GM18507 (cell line): ENCODE measurements around the gene BCAT1.
A peak's percentile ranks its signal among the peaks of the same experiment; 100 is the strongest.

Experiments used
- DNase-seq: peaks from one replicate; pipeline ENCODE4 v3.0.0; 2011; ENCODE audit warnings: low read depth; ENCODE audit not compliant: insufficient read length; ENCODE audit errors: extremely low spot score
- FAIRE-seq: peaks from 2 replicates; lab custom pipeline; 2011; peaks lifted over from hg19 to GRCh38; lab: Jason Lieb, UNC

The BCAT1 gene

DNA sequence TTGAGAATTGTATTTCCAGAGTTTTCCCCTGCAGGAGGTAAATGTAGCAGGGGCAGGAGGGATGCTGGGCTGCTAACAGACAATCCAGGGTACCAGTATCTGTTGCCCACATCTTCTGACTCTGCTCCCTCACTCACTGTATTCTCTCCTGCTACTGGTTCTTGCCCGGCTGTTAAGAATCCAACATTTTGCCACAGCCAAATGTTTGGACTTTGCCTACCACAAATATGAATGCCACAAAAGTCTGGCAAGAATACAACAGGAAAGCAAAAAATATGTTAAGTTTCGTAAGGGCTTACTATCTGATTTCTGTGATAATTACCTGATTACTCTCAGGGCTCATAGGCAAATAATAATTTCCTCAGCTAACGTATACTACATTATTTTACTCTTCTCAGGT is 160.0 kb downstream of the BCAT1 start:
- FAIRE-seq = no peak

DNA sequence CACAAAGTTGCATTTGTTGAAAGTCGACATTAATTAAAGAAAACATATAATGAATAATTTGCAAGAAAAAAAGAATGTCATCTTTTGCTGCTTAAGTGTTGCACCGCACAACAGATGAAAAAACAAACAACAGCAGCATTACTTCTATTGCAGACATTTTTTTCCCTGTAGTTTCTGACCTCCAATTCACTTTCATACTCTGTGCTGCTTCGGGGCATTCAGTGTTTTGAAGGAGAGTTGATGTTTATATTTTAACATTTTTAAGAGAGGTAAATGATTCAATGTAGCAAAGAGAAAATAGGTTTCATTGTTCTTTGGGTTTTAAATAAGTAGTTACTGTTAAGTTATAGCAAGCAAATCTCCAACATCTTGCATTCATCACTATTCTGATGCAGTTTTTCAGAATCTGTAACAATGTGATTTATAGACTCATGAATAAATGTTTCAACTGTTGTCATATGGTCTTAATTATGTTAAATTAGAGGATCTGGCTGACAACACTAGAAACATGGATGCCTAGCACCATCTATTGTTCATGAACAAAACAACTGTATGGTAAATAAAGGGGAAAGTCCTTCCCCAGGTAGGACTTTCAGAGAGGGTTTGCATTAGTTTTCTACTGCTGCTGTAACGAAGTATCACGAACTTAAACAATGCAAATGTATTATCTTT is 168.1 kb downstream of the BCAT1 start:
- FAIRE-seq = no peak

More for the DNA sequence above, 160.0 kb downstream of the BCAT1 start:
- DNase-seq = no peak

DNA sequence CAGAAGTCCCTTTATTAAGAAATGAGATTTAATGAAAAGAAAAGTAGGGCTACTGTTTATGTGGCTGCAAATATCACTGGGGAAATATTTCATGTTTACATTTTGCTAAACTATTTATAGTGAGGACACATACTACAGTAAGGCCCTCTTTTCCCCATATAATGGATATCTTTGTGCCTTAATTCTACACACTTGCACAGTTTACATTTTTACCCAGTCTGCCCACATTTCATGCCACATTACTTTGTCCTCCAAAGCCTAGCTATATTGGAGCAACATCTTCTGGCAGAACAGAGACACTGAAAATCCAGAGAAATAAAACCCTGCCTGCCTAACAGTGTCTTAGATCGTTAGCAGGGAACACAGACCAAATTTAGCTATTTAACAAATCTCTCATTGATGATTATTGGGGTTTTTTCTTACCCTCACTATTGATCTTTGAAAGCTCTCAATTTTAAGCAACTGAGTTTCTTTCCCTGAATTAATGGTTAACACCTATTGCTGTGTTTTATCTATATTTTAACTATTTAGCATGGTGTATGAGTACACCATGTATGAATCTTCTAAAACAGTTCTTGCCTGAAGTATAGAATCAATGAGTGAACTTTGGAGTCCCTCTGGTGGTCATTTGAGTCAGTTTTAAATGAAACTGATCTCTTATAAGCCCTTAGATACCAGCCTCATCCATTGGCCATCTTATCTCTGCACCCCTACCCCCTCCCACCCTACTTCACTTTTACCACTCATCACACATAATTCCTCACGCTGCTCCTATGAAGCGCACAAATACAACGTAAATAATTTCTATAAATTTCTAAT is 170.2 kb downstream of the BCAT1 start:
- no peak for DNase-seq
- peak; percentile 62 for FAIRE-seq

More for the DNA sequence above, 168.1 kb downstream of the BCAT1 start:
- DNase-seq = no peak

DNA sequence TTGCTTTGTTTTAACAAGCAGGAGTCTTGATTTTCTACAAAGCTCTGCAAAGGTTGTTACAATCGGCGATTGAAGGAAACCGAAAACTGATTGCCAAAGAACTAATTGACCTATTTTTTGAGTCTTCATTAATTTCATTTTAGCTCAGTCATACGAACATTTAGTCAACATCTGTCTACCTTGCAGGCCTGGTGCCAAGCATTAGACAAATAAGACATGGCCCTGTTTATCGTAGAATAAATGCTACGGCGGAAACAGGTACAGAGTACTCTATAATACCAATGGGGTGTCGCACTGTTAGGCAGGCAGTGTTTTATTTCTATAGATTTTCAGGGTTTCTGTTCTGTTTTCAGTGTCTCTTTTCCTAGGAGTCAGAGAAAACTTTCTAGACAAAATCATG is 171.5 kb downstream of the BCAT1 start:
- DNase-seq (no peak), FAIRE-seq (no peak)

DNA sequence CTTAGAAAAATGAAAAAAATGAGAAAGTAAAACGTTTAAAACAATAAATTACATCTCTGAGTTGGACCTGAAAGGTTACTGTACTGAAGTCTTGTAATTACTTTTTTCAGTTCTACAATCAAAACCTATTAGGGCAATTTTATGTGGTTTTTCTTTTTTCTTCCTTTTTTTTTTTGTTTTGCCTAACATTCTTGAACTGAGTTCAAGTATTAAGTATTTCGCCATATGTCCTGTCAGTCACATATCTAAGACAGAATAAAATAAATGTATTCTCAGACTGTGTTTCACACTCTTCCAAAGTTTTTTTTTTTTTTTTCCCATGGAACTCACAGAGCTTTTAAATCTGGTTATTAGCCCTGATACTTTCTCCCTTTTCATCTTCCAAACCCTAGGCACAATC is 172.0 kb downstream of the BCAT1 start:
- no peak for FAIRE-seq
- no peak for DNase-seq

DNA sequence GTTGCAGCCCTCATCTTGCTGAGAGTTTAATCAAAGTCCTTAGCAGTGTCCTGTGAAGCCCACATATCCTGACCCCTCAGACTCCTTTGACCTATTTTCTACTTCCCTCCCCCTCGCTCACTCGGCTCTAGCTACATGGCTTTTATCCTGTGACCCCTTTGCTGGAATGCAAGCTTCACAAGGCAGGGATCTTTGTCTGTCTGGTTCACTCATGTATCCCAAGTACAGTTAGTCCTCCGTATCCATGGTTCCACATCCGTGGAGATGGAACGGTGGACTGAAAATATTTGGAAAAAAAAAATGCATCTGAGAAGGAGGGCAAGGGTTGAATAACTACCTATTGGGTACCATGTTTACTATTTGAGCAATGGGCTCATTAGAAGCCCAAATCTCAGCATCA is 173.8 kb downstream of the BCAT1 start:
- DNase-seq (no peak), FAIRE-seq (no peak)

DNA sequence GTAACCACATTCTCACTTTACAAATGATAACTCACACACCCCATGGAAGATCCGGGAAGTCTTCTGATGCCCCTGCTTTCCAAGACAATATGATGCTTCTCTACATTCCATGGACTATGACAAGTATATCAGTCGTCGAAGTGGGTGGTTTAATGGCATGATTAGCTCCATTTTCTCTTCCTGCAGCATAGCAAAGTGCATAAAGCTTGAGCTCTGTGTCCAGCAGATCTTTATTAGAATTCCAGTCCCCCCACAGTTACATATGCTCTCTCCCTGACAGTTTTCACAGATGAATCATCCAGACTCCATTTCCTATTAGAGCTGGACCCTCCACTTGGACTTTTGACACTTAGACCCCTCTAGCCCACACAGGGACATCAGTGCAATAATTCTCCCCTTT is 174.9 kb downstream of the BCAT1 start:
- no peak for FAIRE-seq
- no peak for DNase-seq

DNA sequence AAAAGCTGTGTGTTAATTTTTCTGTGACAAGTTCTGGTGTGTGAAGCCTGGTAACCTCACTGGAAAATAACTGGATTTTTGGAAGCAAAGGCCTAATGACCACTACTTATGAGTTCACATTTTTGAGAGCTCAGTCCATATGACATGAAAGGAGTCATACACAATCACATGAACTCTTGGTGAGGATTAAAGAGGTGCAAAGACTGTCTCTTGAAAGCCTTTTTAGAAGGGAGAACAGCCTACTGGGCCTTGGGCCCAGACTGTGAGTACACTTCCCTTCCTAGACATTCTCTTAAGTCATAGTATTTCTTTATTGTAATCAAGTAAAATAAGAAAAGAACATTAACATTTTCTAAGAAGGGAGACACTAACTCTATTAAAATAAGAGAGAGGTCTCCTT is 176.1 kb downstream of the BCAT1 start:
- FAIRE-seq (no peak), DNase-seq (no peak)

DNA sequence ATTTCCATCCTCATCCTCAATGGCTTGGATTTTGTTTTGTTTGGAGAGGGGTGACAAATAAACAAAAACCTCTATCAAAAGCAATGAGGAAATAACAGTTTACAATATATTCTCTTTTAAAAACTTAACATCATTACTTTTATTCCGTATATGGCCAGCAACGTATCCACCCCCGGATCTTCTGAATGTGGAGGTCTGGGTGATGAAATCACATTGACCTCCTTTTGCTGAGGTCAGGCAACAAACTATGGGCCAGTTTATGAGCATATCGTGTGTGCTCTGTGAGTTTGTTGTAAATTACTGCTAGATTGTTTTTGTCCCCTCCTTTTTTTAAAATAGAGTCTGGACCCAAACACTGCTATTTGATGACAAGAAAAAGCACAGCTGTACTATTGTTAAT is 178.1 kb downstream of the BCAT1 start:
- no peak for FAIRE-seq
- no peak for DNase-seq

DNA sequence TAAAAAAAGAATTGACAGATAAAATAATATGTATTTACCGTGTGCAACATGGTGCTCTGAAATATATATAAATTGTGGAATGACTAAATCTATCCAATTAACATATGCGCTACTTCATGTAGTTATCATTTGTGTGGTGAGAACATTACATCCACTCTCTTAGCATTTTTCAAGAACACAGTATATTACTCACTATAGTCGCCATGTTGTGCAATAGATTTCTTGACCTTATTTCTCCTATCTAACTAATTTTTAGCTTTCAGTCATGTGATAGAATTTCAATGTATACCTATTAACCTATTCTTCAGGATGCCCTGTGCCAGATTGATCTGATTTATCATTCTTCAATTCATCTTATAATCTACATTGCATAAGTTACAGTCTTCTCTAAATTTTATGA is 178.6 kb downstream of the BCAT1 start:
- no peak for FAIRE-seq

DNA sequence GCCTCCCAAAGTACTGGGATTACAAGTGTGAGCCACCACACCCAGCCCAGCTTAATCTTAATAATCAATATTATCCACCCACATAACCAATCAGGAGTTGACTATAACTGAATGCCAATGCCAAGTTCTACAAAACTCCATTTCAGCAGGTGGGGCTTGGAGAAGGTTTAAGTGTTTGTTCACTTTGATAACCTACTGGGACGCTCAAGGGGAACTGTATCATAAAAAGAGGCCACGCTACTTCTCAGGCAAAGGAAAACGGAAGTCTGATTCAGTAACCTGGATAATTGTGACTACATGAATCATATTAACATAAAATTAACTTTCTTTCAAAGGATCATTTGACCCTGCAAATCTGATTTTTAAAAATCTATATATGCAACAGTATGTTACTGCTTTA is 179.2 kb downstream of the BCAT1 start:
- FAIRE-seq (no peak), DNase-seq (no peak)

More for the DNA sequence above, 178.6 kb downstream of the BCAT1 start:
- no peak for DNase-seq

DNA sequence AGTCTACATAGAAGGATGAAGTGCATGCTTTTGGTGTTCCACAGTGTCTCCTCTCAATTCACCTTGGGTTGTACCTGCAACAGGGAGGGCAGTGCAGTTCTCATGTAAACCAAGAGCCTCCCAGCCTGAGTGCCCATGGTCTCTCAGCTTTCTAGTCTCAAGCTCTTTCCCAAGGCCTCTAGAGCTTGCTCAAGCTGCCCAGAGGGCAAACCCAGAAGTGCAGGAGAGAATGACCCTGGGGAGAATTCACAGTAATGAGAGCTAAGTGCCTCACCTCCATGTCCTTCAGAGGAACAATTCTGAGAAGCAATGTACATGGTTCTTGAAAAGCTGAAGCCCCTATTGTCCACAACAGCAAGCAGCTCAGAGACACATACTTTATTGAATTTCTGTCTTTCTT is 180.5 kb downstream of the BCAT1 start:
- FAIRE-seq (no peak), DNase-seq (no peak)

DNA sequence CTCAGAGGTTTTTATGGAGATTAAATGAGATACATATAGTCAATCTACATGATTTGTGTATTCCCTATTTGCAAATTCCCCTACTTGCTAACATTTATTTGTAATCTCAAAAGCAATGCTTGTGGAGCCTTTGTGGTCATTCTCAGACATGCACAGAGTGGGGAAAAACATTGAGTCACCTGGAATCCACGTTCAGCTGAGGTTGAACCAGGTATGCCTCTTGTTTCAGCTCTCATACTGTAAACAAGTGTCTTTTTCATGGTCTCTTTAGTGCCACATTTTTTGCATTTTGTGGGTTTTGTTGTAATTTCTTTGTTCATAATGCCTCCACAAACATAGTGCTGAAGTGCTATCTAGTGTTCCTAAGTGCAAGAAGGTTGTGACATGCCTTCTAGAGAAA is 181.9 kb downstream of the BCAT1 start:
- DNase-seq = no peak
- no peak for FAIRE-seq

DNA sequence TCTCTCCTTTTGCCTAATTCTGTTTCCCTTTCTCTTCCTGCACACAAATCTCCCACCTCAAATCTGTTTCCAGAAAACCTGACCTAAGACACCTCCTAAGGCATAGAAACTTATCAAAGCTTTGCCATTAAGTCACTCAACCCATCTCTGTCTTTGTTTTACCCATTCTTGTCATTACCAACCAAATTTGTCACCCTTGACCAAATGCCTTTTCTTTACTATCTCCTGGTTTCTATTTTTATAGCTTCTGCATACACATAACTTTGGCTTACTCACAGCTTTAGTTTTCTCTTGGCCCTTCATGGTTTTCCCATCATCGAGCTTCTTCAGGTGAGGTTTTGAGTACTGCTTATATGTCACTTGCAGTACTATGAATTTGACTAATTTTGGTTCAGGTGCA is 184.2 kb downstream of the BCAT1 start:
- no peak for FAIRE-seq
- DNase-seq = no peak

DNA sequence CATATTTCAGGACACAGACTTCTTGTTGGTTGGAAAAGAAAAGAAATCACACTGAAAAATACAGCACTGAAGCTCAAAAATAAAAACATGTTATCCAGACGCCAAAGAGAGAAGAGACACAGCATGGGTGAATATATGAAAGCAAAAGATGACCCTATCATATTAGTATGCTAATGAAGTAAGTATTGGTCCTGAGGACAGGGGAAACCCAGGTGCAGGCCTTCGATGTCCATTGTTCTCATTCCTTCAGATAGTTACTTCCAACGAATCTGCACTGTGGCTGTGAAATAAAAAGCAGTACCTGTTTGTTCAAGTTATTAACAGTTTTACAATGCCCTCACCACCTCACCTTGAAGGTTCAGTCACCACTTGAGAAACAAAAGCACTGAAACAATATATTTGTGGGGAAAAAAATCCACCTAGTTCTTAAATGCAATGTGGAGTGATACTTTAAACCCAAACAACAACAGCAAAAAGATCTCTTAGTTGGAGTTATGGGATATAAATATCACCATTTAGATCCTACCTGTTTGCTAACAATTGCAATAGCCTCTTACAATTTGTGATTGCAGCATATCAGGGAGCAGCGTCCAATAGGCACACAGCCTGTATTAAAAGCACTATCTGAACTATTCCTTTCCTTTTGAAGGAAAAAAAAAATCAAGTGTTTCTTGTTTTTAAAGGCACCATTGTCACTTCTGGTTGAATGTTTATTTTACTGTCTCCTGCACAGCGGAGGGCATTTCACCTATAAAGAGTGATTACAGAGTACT is 188.1 kb downstream of the BCAT1 start:
- no peak for DNase-seq
- no peak for FAIRE-seq

DNA sequence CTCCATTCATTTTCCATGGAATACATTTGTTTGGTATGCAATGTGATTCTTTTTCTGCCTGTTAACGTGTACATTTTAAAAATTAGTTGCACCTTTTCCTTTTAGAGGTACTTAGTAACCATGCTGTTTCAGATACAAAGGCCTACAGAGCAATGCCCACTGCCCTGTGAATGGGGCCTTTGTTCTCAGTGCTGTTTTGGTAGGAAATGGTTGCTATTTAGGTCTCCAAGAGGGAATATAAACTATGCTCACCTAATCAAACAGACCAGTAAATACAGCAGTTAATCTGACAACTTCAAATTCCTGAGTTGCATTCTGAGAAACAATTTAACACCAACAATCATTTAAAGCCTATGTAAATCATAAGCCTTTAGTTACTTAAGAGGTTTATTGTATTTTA is 188.7 kb downstream of the BCAT1 start:
- no peak for DNase-seq
- no peak for FAIRE-seq
